GM12875 (cell line): ENCODE results near the gene REX1BD.

Experiments
- H3K4me3 ChIP-seq: one replicate; pipeline ENCODE4 v1.5.1; 2011; ENCODE audit warnings: low read depth, low read length, control low read depth
- TF ChIP-seq, protein P1 (sequence below): IDR thresholded peaks from 2 replicates; pipeline ENCODE4 v1.5.1; 2011; ENCODE audit warnings: low read depth, mild to moderate bottlenecking, control low read depth, inconsistent platforms, low read length, moderate library complexity, borderline replicate concordance; ENCODE audit not compliant: insufficient read depth

REX1BD gene

DNA sequence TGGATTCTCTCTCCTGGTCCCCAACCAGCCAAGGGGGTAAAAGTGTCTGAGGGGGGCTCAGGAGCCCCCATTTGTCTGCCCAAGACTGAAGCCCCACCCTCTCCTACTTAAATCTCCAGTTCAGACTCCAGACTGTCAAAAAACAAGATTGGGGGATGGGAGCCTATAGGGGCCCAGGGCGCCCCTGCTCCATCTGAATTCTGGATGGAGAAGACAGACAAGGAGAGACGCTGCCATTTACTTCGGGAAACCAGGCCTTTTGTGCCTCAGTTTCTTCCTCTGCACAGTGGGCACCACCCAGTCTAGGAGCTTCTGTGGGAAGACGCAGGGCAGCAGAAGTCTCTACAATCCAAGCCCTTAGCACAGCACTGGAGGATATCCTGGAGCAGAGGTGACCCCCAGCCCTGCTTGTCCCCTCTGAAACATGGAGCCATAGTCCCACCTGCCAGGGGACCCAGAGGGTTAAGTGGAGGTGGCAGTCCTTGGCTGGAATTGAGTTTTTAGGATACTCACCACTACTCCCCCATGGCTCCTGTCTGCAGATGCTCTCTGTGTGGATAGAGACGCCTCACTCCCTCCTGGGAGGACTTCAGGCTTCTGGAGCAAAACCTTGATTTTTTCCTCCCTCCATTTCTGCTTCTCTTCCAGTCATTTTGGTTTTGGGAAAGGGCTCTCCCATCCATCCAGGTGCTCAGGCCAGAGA is 19.7 kb downstream of the REX1BD start:
- TF ChIP-seq, protein P1, sequence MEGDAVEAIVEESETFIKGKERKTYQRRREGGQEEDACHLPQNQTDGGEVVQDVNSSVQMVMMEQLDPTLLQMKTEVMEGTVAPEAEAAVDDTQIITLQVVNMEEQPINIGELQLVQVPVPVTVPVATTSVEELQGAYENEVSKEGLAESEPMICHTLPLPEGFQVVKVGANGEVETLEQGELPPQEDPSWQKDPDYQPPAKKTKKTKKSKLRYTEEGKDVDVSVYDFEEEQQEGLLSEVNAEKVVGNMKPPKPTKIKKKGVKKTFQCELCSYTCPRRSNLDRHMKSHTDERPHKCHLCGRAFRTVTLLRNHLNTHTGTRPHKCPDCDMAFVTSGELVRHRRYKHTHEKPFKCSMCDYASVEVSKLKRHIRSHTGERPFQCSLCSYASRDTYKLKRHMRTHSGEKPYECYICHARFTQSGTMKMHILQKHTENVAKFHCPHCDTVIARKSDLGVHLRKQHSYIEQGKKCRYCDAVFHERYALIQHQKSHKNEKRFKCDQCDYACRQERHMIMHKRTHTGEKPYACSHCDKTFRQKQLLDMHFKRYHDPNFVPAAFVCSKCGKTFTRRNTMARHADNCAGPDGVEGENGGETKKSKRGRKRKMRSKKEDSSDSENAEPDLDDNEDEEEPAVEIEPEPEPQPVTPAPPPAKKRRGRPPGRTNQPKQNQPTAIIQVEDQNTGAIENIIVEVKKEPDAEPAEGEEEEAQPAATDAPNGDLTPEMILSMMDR, result no peak
- H3K4me3 ChIP-seq, result no peak overlapping the region

DNA sequence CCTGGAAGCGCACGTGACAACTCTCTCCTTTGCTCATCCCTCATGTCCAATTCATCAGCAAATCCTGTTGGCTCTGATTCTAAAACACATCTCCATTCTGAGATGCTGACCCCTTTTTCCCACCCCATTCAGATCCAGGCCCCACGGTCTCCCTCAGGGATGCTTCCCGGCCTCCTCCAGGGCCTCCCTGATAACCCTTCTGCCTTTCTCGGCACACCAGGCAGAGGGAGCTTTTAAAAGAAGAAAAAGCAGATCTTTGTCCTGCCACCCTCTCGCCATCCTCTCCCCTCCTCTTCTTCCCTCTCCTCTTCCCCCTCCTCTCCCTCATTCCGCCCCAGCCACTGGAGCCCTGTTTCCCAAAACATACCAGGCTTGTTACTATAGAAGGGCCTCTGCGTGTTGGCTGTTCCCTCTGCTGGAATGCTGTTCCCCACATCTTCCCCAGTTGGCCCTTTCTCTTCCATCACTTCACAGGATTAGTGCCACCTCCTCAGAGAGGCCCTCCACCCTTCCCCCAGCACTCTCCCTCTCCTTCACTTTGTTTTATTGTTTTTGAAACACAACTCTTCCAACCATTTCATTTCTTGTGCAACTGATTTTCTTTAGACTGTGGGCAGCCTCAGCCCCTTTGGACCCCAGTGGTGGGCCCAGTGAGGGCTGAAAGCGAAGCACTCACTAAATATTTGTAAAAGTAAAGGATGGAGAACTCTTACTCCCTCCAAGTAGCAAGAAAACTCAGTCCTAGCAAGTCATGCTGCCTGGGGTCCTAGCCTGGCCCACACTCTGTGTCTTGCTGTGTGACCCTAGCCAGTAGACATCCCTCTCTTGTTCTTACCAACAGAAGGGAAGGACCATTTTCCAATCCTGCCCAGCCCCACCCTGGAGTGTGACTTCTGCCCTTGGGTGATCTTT is 20.5 kb downstream of the REX1BD start:
- TF ChIP-seq, protein P1, result no peak
- no peak overlapping the region for H3K4me3 ChIP-seq

DNA sequence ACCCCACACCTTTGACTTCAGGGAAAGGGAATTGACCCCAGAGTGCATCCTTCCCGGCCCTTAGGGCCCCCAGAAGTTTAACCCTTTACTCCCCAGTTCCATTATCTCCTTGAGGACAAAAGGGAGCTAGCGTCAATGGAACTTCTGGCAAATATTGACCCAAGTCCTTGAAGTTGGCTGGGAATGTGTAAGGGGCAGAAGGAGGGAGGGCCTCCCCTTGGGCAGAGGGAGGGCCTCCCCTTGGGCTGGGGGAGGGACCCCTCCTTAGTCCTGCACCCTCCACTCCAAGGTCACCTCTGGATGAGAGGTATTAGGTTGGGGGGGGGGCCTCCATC is 21.1 kb downstream of the REX1BD start:
- TF ChIP-seq, protein P1, result no peak
- no peak overlapping the region for H3K4me3 ChIP-seq

DNA sequence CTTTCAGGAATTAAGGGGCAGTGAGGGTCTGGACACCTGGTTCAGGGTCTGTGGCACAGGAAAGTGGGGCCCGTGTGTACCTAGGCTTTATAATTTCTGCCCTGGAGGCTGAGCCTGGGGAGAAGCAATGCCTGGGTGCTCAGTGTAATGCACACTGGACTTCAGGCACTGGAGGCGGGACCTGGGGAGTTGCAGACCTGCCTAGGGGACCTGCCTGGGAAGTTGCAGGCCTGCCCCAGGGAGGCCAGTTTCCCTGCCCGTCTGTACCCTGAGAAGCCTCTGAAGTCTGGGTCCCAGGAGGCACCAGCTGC is 21.6 kb downstream of the REX1BD start:
- H3K4me3 ChIP-seq, result no peak overlapping the region
- TF ChIP-seq, protein P1, result no peak

DNA sequence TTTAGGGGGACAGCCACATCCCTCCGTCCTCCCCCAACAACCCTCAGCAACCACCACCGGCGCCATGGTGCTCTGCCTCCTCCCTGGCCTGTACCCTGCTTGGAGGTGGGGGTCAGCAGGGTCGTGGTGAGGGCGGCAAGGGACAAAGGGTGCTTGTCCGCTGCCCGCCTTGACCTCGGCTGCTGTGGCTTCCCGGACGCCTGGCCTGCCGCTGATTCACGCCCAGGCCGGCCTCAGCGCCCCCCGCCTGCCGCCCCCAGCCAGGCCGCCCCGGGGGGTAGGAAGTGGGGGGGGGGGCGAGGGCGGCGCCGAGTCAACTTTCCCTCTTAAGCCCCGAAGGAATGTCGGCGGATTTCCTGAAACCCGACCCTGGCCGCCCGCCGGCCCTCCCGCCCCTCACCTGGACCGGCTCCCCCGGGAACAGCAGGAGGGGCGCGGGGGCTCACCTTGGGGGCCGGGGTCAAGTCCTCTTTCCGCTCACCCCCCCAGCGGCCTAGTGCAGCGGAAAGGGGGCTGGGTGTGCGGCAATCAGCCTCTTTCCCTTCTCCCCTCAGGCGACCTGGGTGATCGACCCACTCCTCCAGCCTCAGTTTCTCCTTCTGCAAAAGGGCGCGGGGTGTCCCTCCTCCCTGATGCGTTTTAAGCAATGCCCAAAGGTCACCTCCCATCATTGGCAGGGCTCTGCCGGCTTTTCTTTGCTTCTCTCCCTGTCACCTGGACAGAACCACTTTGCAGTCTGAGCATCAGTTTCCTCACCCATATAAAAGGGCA is 22.1 kb downstream of the REX1BD start:
- TF ChIP-seq, protein P1, result no peak
- no peak overlapping the region for H3K4me3 ChIP-seq

DNA sequence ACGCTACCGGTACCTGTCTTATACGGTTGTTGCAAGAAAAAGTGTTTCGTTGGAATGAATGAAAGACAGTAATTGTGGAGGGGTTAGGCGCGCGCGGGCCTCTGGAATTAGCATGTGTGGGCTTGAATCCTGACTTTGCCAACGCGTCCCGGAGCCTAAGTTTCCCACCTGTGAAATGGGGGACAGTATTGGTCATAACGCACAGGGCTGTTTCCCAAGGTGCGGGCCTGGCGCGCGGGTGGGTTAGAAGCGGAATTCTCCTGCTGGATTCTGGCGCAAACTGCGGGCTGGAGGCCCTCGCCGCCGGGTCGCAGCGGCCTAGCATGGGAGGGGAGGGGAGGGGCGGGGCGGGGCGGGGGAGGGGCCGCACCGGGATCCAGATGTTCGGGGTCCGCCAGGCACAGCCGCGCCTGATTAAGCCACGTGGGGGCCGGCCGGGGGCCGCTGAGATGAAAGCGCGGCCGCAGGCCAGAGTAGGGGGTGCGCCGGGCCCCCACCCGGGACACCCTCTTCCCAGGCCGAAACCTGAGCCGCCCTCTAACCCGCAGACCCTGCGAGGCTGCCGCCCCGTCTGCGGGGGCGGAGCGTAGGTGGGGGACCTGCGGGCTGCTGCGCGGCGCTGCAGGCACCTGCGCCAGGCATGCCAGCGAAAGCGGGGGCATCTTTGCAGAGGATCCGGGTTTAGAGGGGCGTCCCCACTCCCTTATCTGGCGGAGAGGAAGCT is 22.9 kb downstream of the REX1BD start:
- TF ChIP-seq, protein P1, result no peak
- no peak overlapping the region for H3K4me3 ChIP-seq
